HepG2 (cell line): ENCODE data around the gene ELOVL7. TPM values are rescaled to one million over a fixed set of nuclear protein-coding genes. Genes with fewer than 3 reads are reported as not detected.

ENCODE experiments used
- ATAC-seq: fragments of 200-7000 bp; cut with Tn5 transposase; 3 replicates; pipeline ENCODE4 v1.9.1; 2020; ENCODE audit warnings: mild to moderate bottlenecking, moderate library complexity
- BruUV-seq: library from RNA; stranded (reverse); fragments of 400-500 nt; replicated peaks from 2 replicates; lab custom pipeline; 2021; lab: Mats Ljungman, UMichigan
- CTCF ChIA-PET: fragments of 300-600 bp; formaldehyde crosslinking; extraction: SDS; loops from one replicate; lab custom pipeline; 2021; ENCODE audit warnings: low total read pairs, inconsistent platforms, low intra/inter-chr PET ratio; lab: Yijun Ruan, JAX
- POLR2A ChIA-PET: fragments of 350-600 bp; sonication (Branson Sonifier 250); formaldehyde crosslinking; loops from one replicate; lab custom pipeline; 2020; ENCODE audit warnings: antibody characterized with exemption, inconsistent platforms; lab: Yijun Ruan, JAX
- DNase-seq: peaks from one replicate; pipeline ENCODE4 v3.0.0-alpha.2; 2015; ENCODE audit warnings: low spot score
- FAIRE-seq: peaks from 3 replicates; lab custom pipeline; 2011; peaks lifted over from hg19 to GRCh38; lab: Jason Lieb, UNC
- H2AFZ ChIP-seq: one replicate; pipeline ENCODE4 v1.6.1; 2011; ENCODE audit warnings: low read length, inconsistent platforms
- H3K27ac ChIP-seq: fragments of 300-600 bp; 3 replicates; pipeline ENCODE4 v1.8.0; 2011; ENCODE audit warnings: mixed run types, mild to moderate bottlenecking, mixed read lengths, low read length, inconsistent platforms; ENCODE audit not compliant: insufficient read depth; ENCODE audit errors: extremely low read length
- H3K27me3 ChIP-seq, 2 experiments: fragments of 200-600 bp in 1 of 2; 2 replicates in 1 of 2; 3 replicates in 1 of 2; pipeline versions ENCODE4 v1.6.0 to v1.8.0; 2011; ENCODE audit warnings: low read length in 2 of 2, mild to moderate bottlenecking in 2 of 2, moderate library complexity in 2 of 2, inconsistent platforms in 1 of 2; ENCODE audit not compliant: insufficient read depth in 2 of 2, control insufficient read depth in 1 of 2
- H3K36me3 ChIP-seq, 2 experiments: fragments of 200-600 bp in 1 of 2; replicated peaks in 1 of 2; 2 replicates in 1 of 2; 3 replicates in 1 of 2; pipeline versions ENCODE4 v1.5.1 to v1.8.0; 2011; ENCODE audit warnings: low read length in 2 of 2, inconsistent platforms in 1 of 2; ENCODE audit not compliant: insufficient read depth in 2 of 2, control insufficient read depth in 1 of 2
- H3K4me1 ChIP-seq: 2 replicates; pipeline ENCODE4 v1.5.1; 2012; ENCODE audit warnings: low read length, inconsistent platforms; ENCODE audit not compliant: insufficient read depth
- H3K4me2 ChIP-seq: 2 replicates; pipeline ENCODE4 v1.6.0; 2011; ENCODE audit warnings: low read depth, low read length, inconsistent platforms
- H3K4me3 ChIP-seq, 3 experiments: fragments of 200-600 bp in 1 of 3; sonication (generic), shearing (Covaris generic) in 1 of 3; replicated peaks in 1 of 3; 2 replicates each; pipeline ENCODE4 v1.5.1; 2011 to 2016; ENCODE audit warnings: low read length in 3 of 3, inconsistent platforms in 2 of 3, low read depth in 2 of 3, mild to moderate bottlenecking in 2 of 3, control low read depth in 1 of 3, mixed read lengths in 1 of 3; ENCODE audit not compliant: insufficient read depth in 1 of 3
- H3K79me2 ChIP-seq: one replicate; pipeline ENCODE4 v1.6.1; 2011; ENCODE audit warnings: low read length, inconsistent platforms; ENCODE audit not compliant: insufficient read depth
- H3K9ac ChIP-seq: 2 replicates; pipeline ENCODE4 v1.6.0; 2011; ENCODE audit warnings: mild to moderate bottlenecking, low read depth, low read length, inconsistent platforms; ENCODE audit not compliant: insufficient read depth
- H3K9me3 ChIP-seq: 2 replicates; pipeline ENCODE4 v1.5.1; 2012; ENCODE audit warnings: mild to moderate bottlenecking, low read length
- H4K20me1 ChIP-seq: 2 replicates; pipeline ENCODE4 v1.6.0; 2011; ENCODE audit warnings: inconsistent platforms, mild to moderate bottlenecking, low read length, moderate library complexity; ENCODE audit not compliant: insufficient read depth
- BCL6 ChIP-seq: IDR thresholded peaks from 2 replicates; pipeline ENCODE4 v1.6.1; 2016; ENCODE audit warnings: missing genetic modification reagents, missing compliant biosample characterization
- FOXP4 ChIP-seq: sonication (generic); formaldehyde crosslinking; IDR thresholded peaks from 2 replicates; pipeline ENCODE4 v1.4.0; 2020; ENCODE audit warnings: missing genetic modification reagents
- HOMEZ ChIP-seq: IDR thresholded peaks from 2 replicates; pipeline ENCODE4 v1.6.1; 2016; ENCODE audit warnings: low read depth
- HOXA5 ChIP-seq: sonication (generic); formaldehyde crosslinking; IDR thresholded peaks from 2 replicates; pipeline ENCODE4 v1.4.0; 2020; ENCODE audit warnings: missing genetic modification reagents
- MBD4 ChIP-seq: IDR thresholded peaks from 2 replicates; pipeline ENCODE4 v1.6.1; 2012; ENCODE audit warnings: low read length, inconsistent platforms, borderline replicate concordance
- PAWR ChIP-seq: sonication (generic); formaldehyde crosslinking; IDR thresholded peaks from 2 replicates; pipeline ENCODE4 v1.4.0; 2020; ENCODE audit warnings: missing genetic modification reagents, mild to moderate bottlenecking, borderline replicate concordance
- POGZ ChIP-seq: sonication (generic); formaldehyde crosslinking; IDR thresholded peaks from 2 replicates; pipeline ENCODE4 v1.4.0; 2020; ENCODE audit warnings: mild to moderate bottlenecking, missing genetic modification reagents
- SOX13 ChIP-seq, 3 experiments: fragments of 450-650 bp in 1 of 3; sonication (generic) in 1 of 3; formaldehyde crosslinking in 1 of 3; IDR thresholded peaks in 2 of 3; conservative IDR thresholded peaks in 1 of 3; 2 replicates each; pipeline versions ENCODE4 v1.5.0 to v1.6.1; 2016 to 2020; ENCODE audit warnings: antibody characterized with exemption in 1 of 3, mild to moderate bottlenecking in 1 of 3, missing compliant biosample characterization in 1 of 3, missing genetic modification reagents in 1 of 3, moderate library complexity in 1 of 3
- ZBTB21 ChIP-seq: sonication (generic); formaldehyde crosslinking; IDR thresholded peaks from 2 replicates; pipeline ENCODE4 v1.4.0; 2020; ENCODE audit warnings: missing genetic modification reagents
- ZNF546 ChIP-seq: sonication (generic); formaldehyde crosslinking; conservative IDR thresholded peaks from 2 replicates; pipeline ENCODE4 v1.8.1; 2023; ENCODE audit warnings: mild to moderate bottlenecking, missing genetic modification reagents
- WGBS: methylation state at CpG from one replicate; pipeline ENCODE4 v1.1.6; 2017; ENCODE audit warnings: low lambda C conversion rate; 5-methylcytosine and 5-hydroxymethylcytosine counted together
- in situ Hi-C: cut with HindIII; loops from 2 replicates; pipeline ENCODE4 v1.10.0; 2017; ENCODE audit warnings: low pct_unique_long_range_greater_than_20kb; ENCODE audit not compliant: extremely low pct_ligation_motif_present
- intact Hi-C: fragments of 100-400 bp; cut with micrococcal nuclease; formaldehyde crosslinking; loops from one replicate; pipeline ENCODE4 v1.10.0; 2022; ENCODE audit not compliant: unreplicated experiment
- polyA plus RNA-seq, 8 experiments: library from polyadenylated mRNA; depleted of rRNA in 3 of 8; stranded (reverse) in 7 of 8; unstranded in 1 of 8; fragments of >200 nt; fragmentation: Illumina TruSeq in 4 of 8; extraction: Trizol in 4 of 8; gene quantifications; 2 replicates each; pipeline versions ENCODE4 v1.2.1 to v1.2.3, GENCODE V29; 2011 to 2016; ENCODE audit warnings: low read depth in 4 of 8, missing spikeins in 1 of 8, mixed read lengths in 1 of 8; ENCODE audit not compliant: insufficient read depth in 1 of 8
- total RNA-seq, 5 experiments: library from RNA; depleted of rRNA; stranded (reverse); fragments of >200 nt; fragmentation: Illumina TruSeq; extraction: Trizol; gene quantifications; 2 replicates each; pipeline ENCODE4 v1.2.3, GENCODE V29; 2016; ENCODE audit warnings: low read depth in 1 of 5
- TF ChIP-seq, protein P1 (sequence below): IDR thresholded peaks from 2 replicates; pipeline ENCODE4 v1.4.0; 2020; ENCODE audit warnings: mild to moderate bottlenecking, missing genetic modification reagents
- TF ChIP-seq, protein P2 (sequence below): sonication (generic); formaldehyde crosslinking; conservative IDR thresholded peaks from 2 replicates; pipeline ENCODE4 v1.4.0; 2020; ENCODE audit warnings: mild to moderate bottlenecking, missing genetic modification reagents, moderate library complexity

ELOVL7 gene
- total and polyA plus RNA-seq, 2 of the 13 experiments (the other 11 are each of a cell fraction or from before 2014, with no cell fraction given), result 4.5 to 7.3 TPM

GRCh38 chr5:60886158-60886557 lies 42.1 kb upstream of the ELOVL7 start:
- H3K4me3 ChIP-seq, result no peak overlapping the region
- POLR2A ChIA-PET, result no interaction called here
- ATAC-seq, result peak; percentile 78
- H3K4me1 ChIP-seq, result peaks cover 22% of the 10 kb centered on the region
- H3K9me3 ChIP-seq, result no peaks in the 10 kb centered on the region
- H3K36me3 ChIP-seq, result no peaks in the 10 kb centered on the region
- WGBS, result 43% methylated on average over 5 of the region's 5 CpGs
- no peaks in the 10 kb centered on the region for H4K20me1 ChIP-seq
- no peak overlapping the region for H3K27ac ChIP-seq
- no peak overlapping the region for H2AFZ ChIP-seq
- no peak overlapping the region for H3K9ac ChIP-seq
- peak; percentile 61 for DNase-seq
- peak overlapping the region; percentile 33; the same call in 1 of the 2 replicates for H3K4me2 ChIP-seq
- H3K27me3 ChIP-seq, result no peaks in the 10 kb centered on the region
- H3K79me2 ChIP-seq, result no peaks in the 10 kb centered on the region
- intact Hi-C loops (no loop called here), in situ Hi-C loops (loop anchor here (10.0 kb wide), 1 partner anchor 211 kb away; no protein-coding TSS in a partner anchor)
- FAIRE-seq, result no peak
- no TSS peak for BruUV-seq
- CTCF ChIA-PET, result no interaction called here
- TF ChIP-seq HOMEZ (CRISPR knock-in tag) (peak; percentile 90), PAWR (CRISPR knock-in tag) (no peak), MBD4 (no peak), SOX13 (IDR thresholded peaks at IDR 0.05) (peak; percentile 26; the same call in 1 of the 2 replicates), SOX13 (CRISPR knock-in tag; conservative IDR thresholded peaks at IDR 0.05 in 1 of 2, IDR thresholded peaks at IDR 0.05 in 1 of 2) (peak in 1 of 2 experiments; percentile 85; a peak in 2 of 4 replicates), ZBTB21 (CRISPR knock-in tag) (peak; percentile 74), HOXA5 (CRISPR knock-in tag) (peak; percentile 93), ZNF546 (CRISPR knock-in tag) (no peak), FOXP4 (peak; percentile 42; the same call in 1 of the 2 replicates), BCL6 (CRISPR knock-in tag) (peak; percentile 90), POGZ (CRISPR knock-in tag) (peak; percentile 45; the same call in 1 of the 2 replicates)
- TF ChIP-seq, protein P1, sequence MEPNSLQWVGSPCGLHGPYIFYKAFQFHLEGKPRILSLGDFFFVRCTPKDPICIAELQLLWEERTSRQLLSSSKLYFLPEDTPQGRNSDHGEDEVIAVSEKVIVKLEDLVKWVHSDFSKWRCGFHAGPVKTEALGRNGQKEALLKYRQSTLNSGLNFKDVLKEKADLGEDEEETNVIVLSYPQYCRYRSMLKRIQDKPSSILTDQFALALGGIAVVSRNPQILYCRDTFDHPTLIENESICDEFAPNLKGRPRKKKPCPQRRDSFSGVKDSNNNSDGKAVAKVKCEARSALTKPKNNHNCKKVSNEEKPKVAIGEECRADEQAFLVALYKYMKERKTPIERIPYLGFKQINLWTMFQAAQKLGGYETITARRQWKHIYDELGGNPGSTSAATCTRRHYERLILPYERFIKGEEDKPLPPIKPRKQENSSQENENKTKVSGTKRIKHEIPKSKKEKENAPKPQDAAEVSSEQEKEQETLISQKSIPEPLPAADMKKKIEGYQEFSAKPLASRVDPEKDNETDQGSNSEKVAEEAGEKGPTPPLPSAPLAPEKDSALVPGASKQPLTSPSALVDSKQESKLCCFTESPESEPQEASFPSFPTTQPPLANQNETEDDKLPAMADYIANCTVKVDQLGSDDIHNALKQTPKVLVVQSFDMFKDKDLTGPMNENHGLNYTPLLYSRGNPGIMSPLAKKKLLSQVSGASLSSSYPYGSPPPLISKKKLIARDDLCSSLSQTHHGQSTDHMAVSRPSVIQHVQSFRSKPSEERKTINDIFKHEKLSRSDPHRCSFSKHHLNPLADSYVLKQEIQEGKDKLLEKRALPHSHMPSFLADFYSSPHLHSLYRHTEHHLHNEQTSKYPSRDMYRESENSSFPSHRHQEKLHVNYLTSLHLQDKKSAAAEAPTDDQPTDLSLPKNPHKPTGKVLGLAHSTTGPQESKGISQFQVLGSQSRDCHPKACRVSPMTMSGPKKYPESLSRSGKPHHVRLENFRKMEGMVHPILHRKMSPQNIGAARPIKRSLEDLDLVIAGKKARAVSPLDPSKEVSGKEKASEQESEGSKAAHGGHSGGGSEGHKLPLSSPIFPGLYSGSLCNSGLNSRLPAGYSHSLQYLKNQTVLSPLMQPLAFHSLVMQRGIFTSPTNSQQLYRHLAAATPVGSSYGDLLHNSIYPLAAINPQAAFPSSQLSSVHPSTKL (CRISPR knock-in tag), result peak; percentile 86
- TF ChIP-seq, protein P2, sequence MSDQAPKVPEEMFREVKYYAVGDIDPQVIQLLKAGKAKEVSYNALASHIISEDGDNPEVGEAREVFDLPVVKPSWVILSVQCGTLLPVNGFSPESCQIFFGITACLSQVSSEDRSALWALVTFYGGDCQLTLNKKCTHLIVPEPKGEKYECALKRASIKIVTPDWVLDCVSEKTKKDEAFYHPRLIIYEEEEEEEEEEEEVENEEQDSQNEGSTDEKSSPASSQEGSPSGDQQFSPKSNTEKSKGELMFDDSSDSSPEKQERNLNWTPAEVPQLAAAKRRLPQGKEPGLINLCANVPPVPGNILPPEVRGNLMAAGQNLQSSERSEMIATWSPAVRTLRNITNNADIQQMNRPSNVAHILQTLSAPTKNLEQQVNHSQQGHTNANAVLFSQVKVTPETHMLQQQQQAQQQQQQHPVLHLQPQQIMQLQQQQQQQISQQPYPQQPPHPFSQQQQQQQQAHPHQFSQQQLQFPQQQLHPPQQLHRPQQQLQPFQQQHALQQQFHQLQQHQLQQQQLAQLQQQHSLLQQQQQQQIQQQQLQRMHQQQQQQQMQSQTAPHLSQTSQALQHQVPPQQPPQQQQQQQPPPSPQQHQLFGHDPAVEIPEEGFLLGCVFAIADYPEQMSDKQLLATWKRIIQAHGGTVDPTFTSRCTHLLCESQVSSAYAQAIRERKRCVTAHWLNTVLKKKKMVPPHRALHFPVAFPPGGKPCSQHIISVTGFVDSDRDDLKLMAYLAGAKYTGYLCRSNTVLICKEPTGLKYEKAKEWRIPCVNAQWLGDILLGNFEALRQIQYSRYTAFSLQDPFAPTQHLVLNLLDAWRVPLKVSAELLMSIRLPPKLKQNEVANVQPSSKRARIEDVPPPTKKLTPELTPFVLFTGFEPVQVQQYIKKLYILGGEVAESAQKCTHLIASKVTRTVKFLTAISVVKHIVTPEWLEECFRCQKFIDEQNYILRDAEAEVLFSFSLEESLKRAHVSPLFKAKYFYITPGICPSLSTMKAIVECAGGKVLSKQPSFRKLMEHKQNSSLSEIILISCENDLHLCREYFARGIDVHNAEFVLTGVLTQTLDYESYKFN (CRISPR knock-in tag), result peak; percentile 46
